ENCODE data around the gene MACROD2.

MACROD2 gene

DNA sequence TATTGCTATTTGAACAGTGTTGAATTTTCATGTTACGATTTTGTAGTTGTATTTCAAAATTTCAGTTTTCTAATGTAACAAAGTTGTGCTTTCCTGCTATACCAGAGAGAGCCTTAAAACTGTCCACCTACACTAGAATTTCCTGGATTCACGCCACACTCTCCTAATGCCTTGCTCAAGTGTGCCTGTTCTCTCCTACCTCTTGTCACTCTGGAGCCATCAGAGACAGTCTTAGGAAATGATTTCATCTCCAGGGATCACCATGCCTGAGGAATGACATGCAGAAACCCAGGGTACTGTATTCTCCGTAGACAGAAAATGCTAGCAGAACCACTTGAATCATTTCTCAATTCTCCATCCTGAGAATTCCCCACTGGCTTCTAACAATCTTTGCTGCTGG lies 1910.3 kb downstream of the MACROD2 start:
- no peak for DNase-seq (ENCODE audit: low read depth in 2 of 2)

DNA sequence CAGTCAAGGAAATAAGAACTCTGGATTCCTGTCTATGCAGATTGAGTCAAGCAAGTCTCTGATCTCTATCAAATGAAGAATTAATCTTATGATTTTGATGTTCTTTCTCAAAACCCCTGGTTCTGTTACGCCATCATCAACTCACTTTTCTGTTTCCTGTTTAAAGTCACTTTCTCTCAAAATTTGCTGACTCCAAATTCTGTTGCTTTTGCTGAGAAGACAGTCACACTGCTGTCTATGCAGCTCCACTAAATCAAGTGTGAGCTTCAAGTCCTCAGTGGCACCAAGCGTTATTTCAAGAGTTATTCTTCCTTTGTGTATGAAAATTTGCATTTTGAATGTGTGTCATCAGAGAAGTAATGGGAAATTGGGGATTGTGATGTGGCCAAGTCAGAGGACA lies 1914.7 kb downstream of the MACROD2 start:
- no peak for DNase-seq (ENCODE audit: low read depth in 2 of 2)

DNA sequence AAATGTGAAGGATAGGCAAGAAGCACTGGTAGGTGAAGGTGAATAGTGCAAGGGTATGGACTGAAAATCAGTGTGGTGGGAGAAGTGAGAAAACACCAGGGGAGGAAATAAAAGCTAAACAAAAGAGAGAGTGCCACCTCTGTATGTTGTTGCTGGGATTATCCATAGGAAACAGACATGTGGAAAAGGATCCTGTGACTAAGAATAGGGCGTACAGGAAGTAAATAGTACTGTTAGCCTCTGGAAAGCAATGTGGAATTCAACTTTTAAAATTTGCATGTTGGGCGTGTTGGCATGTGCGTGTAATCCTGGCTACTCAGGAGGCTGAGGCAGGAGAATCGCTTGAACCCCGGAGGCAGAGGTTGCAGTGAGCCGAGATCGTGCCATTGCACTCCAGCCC lies 1916.3 kb downstream of the MACROD2 start:
- no peak for DNase-seq (ENCODE audit: low read depth in 2 of 2)

DNA sequence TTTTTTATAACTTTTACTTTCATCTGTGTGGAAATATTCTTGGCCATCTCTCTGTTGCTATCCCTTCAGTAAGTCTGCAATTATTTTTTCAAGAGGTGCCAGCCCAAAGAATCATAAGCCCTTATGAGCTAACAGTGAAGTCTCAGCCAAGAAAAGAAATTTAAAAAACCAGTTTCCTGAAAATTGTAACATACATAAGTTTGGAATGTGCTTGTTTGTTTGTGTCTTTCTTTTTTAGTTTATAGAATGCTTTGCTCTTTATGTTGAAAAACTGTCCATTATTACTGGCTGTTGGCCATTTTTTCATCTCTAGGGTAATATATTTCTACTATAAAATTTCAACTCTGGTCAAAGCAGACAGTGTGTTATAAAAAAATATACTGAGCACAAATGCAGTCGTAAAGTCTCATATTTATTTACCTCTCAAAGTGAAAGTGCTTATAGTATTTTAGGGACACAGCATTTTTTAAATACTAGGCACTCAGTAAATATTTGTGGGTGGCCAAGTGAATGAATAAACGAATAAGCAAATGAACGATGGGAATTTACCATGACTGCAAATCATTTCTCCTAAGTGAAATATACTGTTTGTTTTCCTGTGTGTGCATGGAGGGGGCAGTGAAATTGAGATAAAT lies 1918.2 kb downstream of the MACROD2 start:
- DNase-seq (ENCODE audit: low read depth in 2 of 2): no peak

DNA sequence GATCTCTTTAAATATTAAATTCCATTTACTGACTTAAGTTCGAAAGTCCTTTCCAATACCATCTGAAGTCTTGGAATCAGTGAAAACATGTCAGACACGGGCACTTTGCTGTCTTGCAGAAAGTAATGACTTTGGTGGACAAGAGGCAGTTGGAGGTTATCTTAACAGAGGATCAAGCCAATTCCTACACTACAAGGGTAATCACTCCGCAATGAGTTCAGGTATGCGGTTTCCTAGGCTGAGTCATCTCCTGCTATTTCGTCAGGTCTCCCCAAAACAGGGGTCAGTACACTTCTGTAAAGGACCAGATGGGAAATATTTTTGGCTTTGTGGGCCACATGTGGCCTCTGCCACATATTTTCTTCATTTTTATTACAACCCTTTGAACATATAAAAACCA lies 1921.3 kb downstream of the MACROD2 start:
- DNase-seq (ENCODE audit: low read depth in 2 of 2): no peak

DNA sequence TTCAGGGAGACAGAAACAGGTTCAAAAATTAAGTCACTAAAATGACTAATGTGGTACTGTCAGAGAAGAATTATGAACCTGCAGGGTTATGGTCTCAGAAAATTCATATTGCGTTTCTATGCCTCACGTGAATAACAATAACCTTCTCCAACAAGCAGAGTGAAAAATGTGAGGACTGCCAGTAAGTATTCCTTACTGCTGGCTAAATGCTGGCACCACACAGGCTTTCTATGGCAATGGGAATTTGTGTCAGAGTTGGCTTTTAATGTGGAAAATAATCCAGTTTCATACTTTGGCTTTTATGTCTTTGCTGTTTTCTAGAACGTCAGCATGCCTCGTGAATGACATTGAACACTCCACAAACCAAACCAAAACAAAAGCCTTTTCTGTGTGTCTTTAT lies 1922.0 kb downstream of the MACROD2 start:
- no peak for DNase-seq (ENCODE audit: low read depth in 2 of 2)

DNA sequence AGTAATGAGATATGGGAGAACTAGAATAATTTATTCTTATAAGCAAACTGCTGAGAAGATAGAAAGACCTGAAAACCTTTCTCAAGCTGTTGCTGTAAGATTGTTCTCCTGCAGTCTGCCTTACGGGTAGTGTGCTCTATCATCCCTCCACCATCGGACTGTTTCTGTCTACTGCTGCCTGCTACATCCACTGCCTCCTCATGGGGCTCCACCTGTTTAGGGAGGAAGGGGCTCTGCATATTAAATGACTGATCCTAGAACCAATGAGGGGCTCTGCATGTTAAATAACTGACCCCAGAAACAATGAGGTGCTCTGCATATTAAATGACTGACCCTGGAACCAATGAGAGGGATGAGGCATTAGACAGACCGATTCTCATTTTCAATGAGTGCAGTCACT lies 1923.3 kb downstream of the MACROD2 start:
- no peak for DNase-seq (ENCODE audit: low read depth in 2 of 2)

DNA sequence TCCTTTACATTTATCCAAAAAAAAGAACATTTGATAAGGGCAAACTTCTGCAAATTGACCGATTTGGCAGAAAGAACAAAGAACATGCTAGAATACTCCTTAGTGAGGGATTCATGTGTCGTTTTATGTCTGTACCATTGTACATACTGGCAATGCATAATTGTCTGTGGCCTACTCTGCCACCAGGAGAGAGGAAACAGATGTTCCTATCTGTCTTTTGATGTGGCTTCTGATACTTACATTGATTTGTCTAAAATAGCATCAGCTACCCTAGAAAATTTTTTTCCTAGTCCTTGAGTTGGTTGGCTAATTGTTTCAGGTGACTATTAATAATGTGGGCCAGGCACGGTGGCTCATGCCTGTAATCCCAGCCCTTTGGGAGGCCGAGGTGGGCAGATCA lies 1923.8 kb downstream of the MACROD2 start:
- DNase-seq (ENCODE audit: low read depth in 2 of 2): no peak

DNA sequence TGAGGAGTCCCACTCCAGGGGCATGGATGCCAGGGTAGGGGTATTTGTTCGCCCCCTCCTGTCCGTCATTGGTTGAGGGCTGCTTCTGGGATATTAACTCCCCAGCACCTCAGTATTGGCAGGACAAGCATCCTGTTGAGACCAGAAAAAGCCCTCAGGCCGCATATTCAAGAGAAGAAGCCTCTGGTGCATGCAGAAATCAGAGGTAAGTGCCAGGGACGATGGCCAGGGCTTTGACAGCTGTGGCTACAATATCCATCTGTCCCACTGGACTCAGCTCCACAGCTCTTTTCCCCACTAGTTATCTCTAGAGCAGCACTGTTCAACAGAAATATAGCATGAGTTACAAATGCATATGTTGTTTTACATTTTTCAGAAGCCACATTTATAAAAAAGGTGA lies 1926.6 kb downstream of the MACROD2 start:
- no peak for DNase-seq (ENCODE audit: low read depth in 2 of 2)

DNA sequence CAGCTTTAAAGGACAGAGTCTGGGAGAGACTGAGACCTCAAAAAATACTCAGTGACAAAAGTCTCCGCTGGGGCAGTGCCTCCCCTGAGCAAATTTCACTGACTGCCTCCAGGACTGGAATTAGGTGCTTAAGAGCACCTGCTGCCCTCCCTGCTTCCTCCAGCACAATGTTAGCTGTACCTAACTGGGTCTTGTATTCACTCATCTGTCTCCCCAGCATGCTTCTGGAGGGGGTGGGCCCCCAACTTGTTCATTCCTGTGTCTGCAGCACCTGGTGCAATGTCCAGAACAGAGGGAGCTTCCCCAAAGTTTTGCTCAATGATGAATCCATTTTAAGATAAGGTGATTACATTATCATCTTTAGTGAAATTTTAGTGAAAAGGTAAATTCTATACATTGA lies 1927.2 kb downstream of the MACROD2 start:
- DNase-seq (ENCODE audit: low read depth in 2 of 2): no peak

DNA sequence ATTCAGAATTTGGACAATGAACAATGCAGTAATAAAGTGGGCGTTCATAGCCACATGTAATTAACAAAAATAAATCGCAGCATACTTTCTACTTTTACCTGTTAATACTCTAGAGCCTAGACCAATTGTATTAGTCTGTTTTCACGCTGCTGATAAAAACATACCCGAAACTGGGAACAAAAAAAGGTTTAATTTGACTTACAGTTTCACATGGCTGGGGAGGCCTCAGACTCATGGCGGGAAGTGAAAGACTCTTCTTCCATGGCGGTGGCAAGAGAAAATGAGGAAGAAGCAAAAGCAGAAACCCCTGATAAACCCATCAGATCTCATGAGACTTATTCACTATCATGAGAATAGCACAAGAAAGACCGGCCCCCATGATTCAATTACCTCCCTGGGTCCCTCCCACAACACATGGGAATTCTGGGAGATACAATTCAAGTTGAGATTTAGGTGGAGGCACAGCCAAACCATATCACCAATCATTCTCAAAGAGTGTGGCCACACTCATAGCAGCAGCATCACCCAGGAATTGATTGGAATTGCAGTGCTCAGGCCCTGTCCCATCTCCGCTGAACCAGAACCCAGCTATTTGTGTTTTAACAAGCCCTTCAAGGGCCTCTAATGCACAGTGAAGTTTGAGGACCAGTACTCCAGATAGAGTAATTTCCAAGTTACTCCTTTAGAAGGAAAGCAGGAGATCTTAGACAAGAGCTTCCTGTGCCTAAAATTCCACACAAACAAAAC lies 1927.9 kb downstream of the MACROD2 start:
- no peak for DNase-seq (ENCODE audit: low read depth in 2 of 2)

DNA sequence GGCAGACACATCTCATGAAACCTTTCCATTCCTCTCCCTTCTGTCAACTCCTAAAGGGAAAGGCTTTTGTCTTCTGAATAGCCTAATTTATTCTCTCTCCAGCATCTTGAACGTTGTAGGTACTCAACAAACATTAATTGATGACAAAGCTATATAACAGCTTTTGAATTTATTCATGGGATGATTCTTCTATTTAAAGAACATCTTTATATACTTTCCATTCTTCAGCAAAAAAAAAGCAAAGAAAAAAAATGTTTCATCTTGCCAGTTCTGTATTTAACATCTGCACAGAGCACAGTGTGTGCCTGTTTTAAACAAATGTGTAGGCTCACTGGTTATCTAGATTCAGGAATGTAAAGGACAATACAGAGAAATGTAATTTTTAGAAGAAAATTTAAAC lies 1929.2 kb downstream of the MACROD2 start:
- DNase-seq (ENCODE audit: low read depth in 2 of 2): no peak

DNA sequence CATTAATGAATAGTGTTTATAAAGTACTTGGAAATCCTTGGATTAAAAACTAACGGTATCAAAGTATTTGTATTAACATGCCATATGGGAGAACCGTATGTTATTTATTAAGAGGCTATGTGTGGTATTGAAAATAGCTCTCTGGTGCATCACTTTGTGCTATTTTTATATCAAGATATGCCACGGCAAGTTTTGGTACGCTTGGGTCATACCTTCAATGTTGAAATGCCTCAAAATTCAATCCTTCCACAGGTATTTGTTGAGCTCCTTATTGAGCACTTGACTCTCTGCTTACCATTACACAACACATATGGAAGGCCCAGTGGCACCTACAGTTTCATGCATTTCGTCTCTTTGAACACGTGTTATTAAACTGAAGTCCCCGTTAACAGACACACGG lies 1930.1 kb downstream of the MACROD2 start:
- no peak for DNase-seq (ENCODE audit: low read depth in 2 of 2)

DNA sequence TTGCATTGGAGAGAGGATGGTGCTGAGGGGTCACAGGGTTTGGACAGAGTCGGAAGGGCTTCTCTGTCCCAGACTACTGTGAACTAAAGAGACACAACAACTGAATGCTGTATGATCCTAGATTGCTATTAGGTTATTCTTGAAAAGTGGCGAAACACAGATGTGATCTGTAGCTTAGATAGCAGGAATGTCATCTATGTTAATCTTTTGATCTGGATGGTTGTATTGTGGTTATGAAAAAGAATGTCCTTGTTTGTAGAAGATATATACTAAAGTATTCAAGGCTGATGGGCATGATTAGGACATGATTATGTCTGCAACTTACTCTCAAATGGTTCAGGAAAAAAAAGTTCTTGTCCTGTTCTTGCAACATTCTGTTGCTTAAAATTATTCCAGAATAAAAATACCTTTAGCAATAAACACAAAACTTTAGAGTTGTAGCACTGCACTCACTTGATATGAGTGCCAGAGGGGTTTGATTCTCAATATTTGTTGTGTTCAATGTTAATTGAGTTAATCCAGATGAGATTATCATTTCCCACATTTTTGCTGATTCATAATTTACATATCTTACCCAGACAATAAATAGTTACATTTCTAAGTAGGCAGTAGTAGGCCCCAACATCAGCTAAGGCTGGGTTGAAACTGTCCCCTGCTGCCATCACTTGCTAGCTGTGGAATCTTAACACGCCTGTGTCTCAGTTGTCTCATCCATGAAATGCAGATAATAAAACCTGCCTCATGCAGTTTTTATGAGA lies 1932.8 kb downstream of the MACROD2 start:
- no peak for DNase-seq (ENCODE audit: low read depth in 2 of 2)

DNA sequence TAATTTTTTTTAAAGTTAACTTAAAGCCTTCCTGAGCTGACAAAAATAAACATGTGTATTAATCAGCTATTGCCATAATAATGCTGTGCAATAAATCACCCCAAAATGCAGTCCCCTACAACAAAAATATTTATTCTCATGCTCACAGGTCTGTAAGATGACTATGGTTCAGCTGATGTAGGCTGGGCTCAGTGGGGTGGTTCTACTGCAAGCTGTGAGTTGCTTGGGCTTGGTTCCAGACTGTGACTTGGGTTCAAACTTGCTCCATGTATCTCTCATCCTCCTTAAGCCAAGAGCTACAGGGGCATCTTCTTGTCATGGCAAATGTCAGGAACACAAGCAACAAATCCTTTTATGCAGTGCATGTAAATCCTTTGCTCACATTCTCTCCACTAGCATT lies 1933.6 kb downstream of the MACROD2 start:
- DNase-seq (ENCODE audit: low read depth in 2 of 2): no peak

DNA sequence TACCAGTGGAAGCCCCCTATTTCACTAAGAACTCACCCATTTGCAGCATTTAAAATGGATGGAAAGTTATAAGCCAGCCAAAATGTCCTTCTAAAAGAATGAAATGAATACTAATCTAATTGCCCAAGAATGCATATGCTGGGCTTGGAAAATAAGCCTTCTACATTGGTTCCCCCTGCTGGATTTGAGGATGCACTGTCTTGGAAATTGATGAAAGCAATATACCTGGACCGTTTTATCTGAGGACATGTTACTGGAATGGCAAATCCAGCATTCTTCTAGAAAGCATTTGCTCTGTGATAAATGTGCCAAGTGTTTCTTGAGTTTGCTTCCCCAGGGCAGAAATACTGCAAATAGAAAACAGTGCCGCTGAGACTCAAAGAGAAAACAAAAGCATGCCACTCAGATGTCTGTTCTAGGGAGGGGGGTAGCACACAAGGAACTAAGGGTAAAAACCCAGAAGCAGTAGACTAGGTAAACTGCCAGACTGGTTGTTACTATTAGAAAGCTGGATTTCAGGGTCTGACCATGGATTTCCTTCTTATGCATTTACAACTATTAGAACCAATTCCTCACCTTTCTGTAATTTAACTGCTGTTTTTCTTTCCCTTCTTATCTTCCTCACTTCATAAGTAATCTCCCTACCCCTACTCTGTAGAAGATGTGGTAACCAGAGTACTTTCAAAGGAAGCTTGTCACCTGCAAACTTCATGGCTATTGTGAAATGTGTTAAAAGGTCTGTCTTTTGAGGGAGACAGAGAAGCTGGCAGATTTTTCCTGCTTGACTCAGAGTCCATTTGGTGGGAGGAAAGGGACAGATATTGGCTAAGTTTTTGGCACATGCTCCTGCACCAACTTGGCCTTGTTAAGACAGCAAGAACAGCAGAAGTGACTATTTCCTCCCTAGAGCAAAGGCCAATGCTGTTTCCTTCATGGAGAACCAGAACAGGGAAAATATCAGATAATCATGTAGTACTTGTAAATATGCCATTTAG lies 1935.3 kb downstream of the MACROD2 start:
- no peak for DNase-seq (ENCODE audit: low read depth in 2 of 2)

DNA sequence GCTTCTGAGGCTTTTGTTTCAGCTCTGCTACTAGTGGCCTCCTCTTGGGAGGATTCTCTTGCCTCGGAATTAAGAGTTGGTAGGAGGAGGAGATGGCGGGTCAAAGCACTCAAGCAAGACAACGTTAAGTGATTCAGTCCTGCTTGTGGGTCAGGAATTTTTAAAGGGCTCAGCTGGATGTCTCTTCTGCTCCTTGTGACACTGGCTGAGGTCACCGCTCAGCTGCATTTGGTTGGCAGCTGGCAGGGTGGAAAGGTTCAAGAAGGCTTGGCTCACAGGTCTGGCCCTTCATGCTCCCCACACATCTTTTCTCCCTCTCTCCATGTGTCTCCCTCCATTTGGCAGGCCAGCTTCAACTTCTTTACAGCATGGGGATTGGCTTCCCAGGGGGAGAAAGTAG lies 1936.6 kb downstream of the MACROD2 start:
- no peak for DNase-seq (ENCODE audit: low read depth in 2 of 2)

DNA sequence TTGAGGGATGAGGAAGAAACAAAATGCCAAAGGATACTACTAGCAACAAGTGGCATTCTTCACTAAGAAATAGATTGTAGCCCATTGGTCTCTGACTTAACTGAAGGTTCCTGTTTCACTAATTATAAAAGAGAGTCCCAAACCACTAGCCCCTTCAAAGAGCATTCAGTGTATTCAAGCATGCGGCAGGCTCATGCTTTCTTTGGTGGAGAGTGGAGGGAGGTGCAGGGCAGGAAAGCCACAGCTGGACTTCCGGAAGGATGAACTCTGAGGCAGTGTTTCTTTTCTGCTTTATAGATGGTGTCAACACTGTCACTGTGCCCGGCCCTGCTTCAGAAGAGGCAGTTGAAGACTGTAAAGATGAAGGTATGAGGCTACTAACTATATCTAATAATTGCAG lies 1941.9 kb downstream of the MACROD2 start:
- no peak for DNase-seq (ENCODE audit: low read depth in 2 of 2)

DNA sequence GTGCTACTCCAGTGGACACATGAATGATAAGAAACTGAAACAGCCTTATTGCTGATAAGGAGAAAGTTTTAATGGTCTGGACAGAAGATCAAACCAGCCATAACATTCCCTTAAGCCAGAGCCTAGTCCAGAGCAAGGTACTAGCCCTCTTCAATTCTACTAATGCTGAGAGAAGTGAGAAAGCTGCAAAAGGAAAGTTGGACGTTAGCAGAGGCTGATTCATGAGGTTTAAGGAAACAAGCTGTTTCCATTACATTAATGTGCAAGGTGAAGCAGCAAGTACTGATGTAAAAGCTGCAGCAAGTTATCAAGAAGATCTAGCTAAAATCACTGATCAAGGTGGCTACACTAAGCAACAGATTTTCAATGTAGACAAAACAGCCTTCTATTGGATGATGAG lies 1943.5 kb downstream of the MACROD2 start:
- no peak for DNase-seq (ENCODE audit: low read depth in 2 of 2)

DNA sequence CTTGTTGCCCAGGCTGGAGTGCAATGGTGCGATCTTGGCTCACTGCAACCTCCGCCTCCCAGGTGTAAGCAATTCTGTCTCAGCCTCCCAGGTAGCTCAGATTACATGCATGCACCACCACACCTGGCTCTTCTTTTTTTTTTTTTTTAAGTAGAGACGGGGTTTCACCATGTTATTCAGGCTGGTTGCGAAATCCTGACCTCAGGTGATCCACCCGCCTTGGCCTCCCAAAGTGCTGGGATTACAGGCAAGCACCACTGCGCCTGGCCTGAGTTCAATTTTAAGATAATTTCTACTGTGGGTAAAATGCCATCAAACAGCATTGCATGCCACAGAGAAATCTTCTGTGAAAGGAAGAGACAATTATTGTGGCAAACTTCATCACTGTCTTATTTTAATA lies 1944.8 kb downstream of the MACROD2 start:
- no peak for DNase-seq (ENCODE audit: low read depth in 2 of 2)

DNA sequence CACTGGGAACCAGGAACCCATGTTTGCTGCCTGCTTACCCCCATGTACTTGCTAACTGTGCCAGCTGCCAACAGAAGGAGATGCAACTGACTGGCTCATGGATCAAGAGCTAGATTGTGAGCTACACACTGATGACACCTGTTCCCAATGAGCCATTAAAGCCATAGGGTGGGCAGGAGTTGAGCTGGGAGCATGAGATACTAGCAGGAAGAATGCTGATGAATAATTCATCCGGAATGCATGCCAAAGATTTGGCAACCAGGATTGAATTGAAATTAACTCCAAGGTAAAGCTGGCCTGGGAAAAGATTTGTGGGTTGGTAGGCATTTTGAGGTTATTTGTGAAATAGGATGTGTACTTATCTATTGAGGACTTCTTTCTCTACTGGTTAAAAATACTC lies 1946.8 kb downstream of the MACROD2 start:
- no peak for DNase-seq (ENCODE audit: low read depth in 2 of 2)

DNA sequence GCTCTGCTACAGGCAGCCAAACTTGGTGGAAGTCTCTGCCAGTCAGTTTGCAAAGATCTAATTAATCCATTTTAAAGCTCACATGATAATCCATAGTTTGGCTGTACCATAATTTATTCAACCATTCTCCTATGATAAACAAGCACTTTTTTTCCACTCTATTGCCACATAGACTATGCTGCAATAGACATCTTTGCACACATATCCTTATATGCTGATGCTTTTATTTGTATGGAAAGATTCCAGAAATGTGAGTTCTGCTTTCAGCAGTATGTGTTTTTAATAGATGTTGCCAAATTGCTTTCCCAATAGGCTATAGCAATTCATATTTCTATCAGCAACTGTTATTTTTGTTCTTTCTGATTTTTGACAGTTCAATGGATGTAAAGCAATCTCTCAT lies 1950.0 kb downstream of the MACROD2 start:
- DNase-seq (ENCODE audit: low read depth in 2 of 2): no peak

Measured in stimulated activated CD8-positive, alpha-beta memory T cell treated with anti-CD3 and anti-CD28 coated beads, Interleukin-15, amount 100 ng/mL, for 48 hours (primary cell).